Epithelial cell of esophagus (primary cell): ENCODE measurements around the gene ELAVL1.
A peak's percentile ranks its signal among the peaks of the same experiment; 100 is the strongest.

Experiments used
- DNase-seq: peaks from one replicate; pipeline ENCODE4 v3.0.0; 2010; ENCODE audit warnings: low read depth
- H3K4me3 ChIP-seq: 2 replicates; pipeline ENCODE4 v1.5.1; 2011; ENCODE audit warnings: mild to moderate bottlenecking, low read length, control low read depth
- CTCF ChIP-seq: IDR thresholded peaks from 2 replicates; pipeline ENCODE4 v1.5.1; 2011; ENCODE audit warnings: low read depth, mild to moderate bottlenecking, low read length, control low read depth, inconsistent platforms; ENCODE audit not compliant: insufficient read depth; ENCODE audit errors: missing control alignments

ELAVL1 gene

GRCh38 chr19:7981661-7982060 is 23.8 kb downstream of the ELAVL1 start:
- TF ChIP-seq CTCF, result no peak
- DNase-seq, result no peak
- no peak overlapping the region for H3K4me3 ChIP-seq

- H3K4me3 ChIP-seq, result no peak overlapping the region
- no peak for DNase-seq
- no peak for TF ChIP-seq CTCF
Observed at GRCh38 chr19:7981199-7981598, 24.2 kb downstream of the ELAVL1 start.

- H3K4me3 ChIP-seq, result no peak overlapping the region
- TF ChIP-seq CTCF, result no peak
- no peak for DNase-seq
Observed at GRCh38 chr19:7980635-7981121, 24.8 kb downstream of the ELAVL1 start.

- DNase-seq, result no peak
- TF ChIP-seq CTCF, result no peak
- H3K4me3 ChIP-seq, result no peak overlapping the region
Observed at GRCh38 chr19:7980168-7980567, 25.3 kb downstream of the ELAVL1 start.

GRCh38 chr19:7979559-7979958 is 25.9 kb downstream of the ELAVL1 start:
- H3K4me3 ChIP-seq, result no peak overlapping the region
- no peak for TF ChIP-seq CTCF
- DNase-seq, result no peak

- DNase-seq, result no peak
- peak; percentile 15 for TF ChIP-seq CTCF
- no peak overlapping the region for H3K4me3 ChIP-seq
Observed at GRCh38 chr19:7979011-7979410, 26.4 kb downstream of the ELAVL1 start.

GRCh38 chr19:7978179-7978825 is 27.1 kb downstream of the ELAVL1 start:
- no peak overlapping the region for H3K4me3 ChIP-seq
- TF ChIP-seq CTCF, result no peak
- DNase-seq, result peak; percentile 42
